T-helper 2 cell treated with Interferon-gamma antibody and Interleukin-4, amounts not matched to agents 5 μg/mL and 100 μg/mL, for 36 hours (primary cell): Measurements from ENCODE around the gene ATP13A1.
A peak's percentile ranks its signal among the peaks of the same experiment; 100 is the strongest.
"Not testable (repeated sequence)": the region's sequence is repeated elsewhere in the genome, so short reads cannot be mapped to it uniquely, and the experiment has no call there.

Source experiments
- DNase-seq: peaks from one replicate; pipeline ENCODE4 v3.0.0; 2021; ENCODE audit warnings: low spot score
- H3K27ac Mint-ChIP-seq: one replicate; pipeline ENCODE4 v1.8.0; 2021; ENCODE audit warnings: mild to moderate bottlenecking, mixed read lengths
- H3K27me3 Mint-ChIP-seq: one replicate; pipeline ENCODE4 v1.8.0; 2021; ENCODE audit warnings: low read depth, mixed read lengths
- H3K36me3 Mint-ChIP-seq: one replicate; pipeline ENCODE4 v1.8.0; 2021; ENCODE audit warnings: low read depth, mixed read lengths
- H3K4me1 Mint-ChIP-seq: one replicate; pipeline ENCODE4 v1.8.0; 2021; ENCODE audit warnings: low read depth, mixed read lengths
- H3K4me3 Mint-ChIP-seq: one replicate; pipeline ENCODE4 v1.8.0; 2022; ENCODE audit warnings: mild to moderate bottlenecking, moderate library complexity, mixed read lengths
- H3K9me3 Mint-ChIP-seq: one replicate; pipeline ENCODE4 v1.8.0; 2021; ENCODE audit warnings: mixed read lengths

ATP13A1 gene

GRCh38 chr19:19663256-19664120 is at the start of gene ATP13A1:
Gene ATP13A1 (minus strand): TSS chr19:19663676. CDS start chr19:19663666, 10 bp downstream.
- Mint-ChIP-seq H3K27me3 (no peaks in the 10 kb centered on the region), H3K4me3 (peak within 1 kb of the TSS; percentile 91), H3K27ac (peak within 1 kb of the TSS; percentile 99), H3K4me1 (peaks cover 30% of the 10 kb centered on the region), H3K9me3 (peaks cover 4% of the 10 kb centered on the region), H3K36me3 (peaks cover 37% of the 10 kb centered on the region)
- DNase-seq: peak; percentile 94

- Mint-ChIP-seq H3K4me3 (no peak overlapping the region), H3K9me3 (peaks cover 74% of the 10 kb centered on the region), H3K4me1 (no peaks in the 10 kb centered on the region), H3K36me3 (peaks cover 77% of the 10 kb centered on the region), H3K27me3 (no peaks in the 10 kb centered on the region), H3K27ac (no peak overlapping the region)
- DNase-seq: no peak
Measured at GRCh38 chr19:19711934-19712828, 48.7 kb upstream of the ATP13A1 start.

DNA sequence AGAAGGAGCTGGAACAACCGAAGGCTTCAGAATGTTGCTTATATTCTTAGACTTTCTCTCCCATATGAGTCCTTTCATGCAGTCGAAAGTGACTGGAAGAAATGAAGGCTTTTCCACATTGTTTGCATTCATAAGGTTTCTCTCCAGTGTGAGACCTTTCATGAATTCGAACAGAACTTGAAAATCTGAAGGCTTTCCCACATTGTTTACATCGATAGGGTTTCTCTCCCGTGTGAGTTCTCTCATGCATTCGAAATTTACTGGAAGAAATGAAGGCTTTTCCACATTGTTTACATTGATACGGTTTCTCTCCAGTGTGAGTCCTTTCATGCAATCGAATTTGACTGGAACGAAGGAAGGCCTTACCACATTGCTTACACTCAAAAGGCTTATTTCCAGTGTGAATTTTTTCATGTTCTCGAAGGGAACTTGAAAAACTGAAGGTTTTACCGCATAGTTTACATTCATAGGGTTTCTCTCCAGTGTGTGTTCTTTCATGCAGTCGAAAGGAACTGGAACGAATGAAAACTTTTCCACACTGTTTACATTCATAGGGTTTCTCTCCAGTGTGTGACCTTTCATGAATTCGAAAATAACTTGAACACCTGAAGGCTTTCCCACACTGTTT is 47.9 kb upstream of the ATP13A1 start:
- peaks cover 74% of the 10 kb centered on the region for H3K9me3 Mint-ChIP-seq
- H3K4me1 Mint-ChIP-seq: no peaks in the 10 kb centered on the region
- H3K4me3 Mint-ChIP-seq: no peak overlapping the region
- no peak for DNase-seq
- no peaks in the 10 kb centered on the region for H3K27me3 Mint-ChIP-seq
- H3K27ac Mint-ChIP-seq: no peak overlapping the region
- peaks cover 72% of the 10 kb centered on the region for H3K36me3 Mint-ChIP-seq

- no peak overlapping the region for H3K27ac Mint-ChIP-seq
- H3K4me3 Mint-ChIP-seq: no peak overlapping the region
- H3K36me3 Mint-ChIP-seq: peaks cover 68% of the 10 kb centered on the region
- no peaks in the 10 kb centered on the region for H3K27me3 Mint-ChIP-seq
- H3K4me1 Mint-ChIP-seq: no peaks in the 10 kb centered on the region
- DNase-seq: no peak
- peaks cover 73% of the 10 kb centered on the region for H3K9me3 Mint-ChIP-seq
Measured at GRCh38 chr19:19710506-19710905, 47.0 kb upstream of the ATP13A1 start.

GRCh38 chr19:19704836-19705235 is 41.4 kb upstream of the ATP13A1 start:
- H3K4me3 Mint-ChIP-seq: no peak overlapping the region
- no peak overlapping the region for H3K27ac Mint-ChIP-seq
- H3K36me3 Mint-ChIP-seq: peaks cover 24% of the 10 kb centered on the region
- no peaks in the 10 kb centered on the region for H3K27me3 Mint-ChIP-seq
- peaks cover 61% of the 10 kb centered on the region for H3K9me3 Mint-ChIP-seq
- no peaks in the 10 kb centered on the region for H3K4me1 Mint-ChIP-seq
- no peak for DNase-seq

DNA sequence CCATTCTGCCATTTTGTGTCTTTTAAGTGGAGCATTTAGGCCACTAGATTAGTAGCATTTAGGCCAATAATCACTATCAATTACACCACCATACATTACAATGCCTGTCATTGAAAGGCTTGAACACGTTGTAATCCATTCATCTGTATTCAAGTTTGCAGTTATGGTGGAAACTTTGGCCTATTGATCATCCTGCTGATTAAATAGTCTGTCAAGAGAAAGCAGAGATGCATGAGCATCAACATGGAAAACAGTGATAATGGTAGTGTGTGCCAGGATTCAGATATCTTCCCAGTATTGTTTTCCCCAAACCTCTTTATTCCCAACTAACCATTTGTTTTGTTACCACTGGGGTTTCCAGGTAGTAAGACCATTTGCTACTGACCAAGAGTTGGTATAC is 37.0 kb upstream of the ATP13A1 start:
- not testable (repeated sequence) for DNase-seq, H3K27me3 Mint-ChIP-seq, H3K27ac Mint-ChIP-seq, H3K36me3 Mint-ChIP-seq, H3K4me3 Mint-ChIP-seq, H3K4me1 Mint-ChIP-seq
- H3K9me3 Mint-ChIP-seq: peaks cover 41% of the 10 kb centered on the region

DNA sequence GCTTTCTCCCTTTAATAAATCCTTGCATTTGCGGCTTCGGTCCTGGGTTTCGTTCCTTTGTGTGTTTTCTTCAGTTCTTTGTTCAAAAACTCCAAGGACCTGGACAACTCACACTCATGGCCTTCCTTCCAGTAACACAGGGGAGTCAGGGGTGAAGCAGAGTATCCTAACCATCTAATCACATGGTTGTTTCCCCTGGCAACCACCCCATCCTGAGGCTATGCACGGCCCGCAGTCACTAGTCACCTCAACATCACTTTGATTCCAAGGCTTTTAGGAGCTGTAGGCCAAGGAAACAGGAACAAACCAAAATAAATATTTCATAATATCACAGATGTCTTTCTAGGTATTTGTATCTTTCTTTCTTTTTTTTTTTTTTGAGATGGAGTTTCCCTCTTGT is 34.1 kb upstream of the ATP13A1 start:
- Mint-ChIP-seq H3K9me3 (peaks cover 30% of the 10 kb centered on the region), H3K27me3 (no peaks in the 10 kb centered on the region), H3K4me3 (no peak overlapping the region), H3K4me1 (no peaks in the 10 kb centered on the region), H3K27ac (no peak overlapping the region), H3K36me3 (peaks cover 6% of the 10 kb centered on the region)
- no peak for DNase-seq

- H3K9me3 Mint-ChIP-seq: peaks cover 30% of the 10 kb centered on the region
- peaks cover 6% of the 10 kb centered on the region for H3K36me3 Mint-ChIP-seq
- H3K4me1 Mint-ChIP-seq: no peaks in the 10 kb centered on the region
Measured at GRCh38 chr19:19696386-19696785, 32.9 kb upstream of the ATP13A1 start.

DNA sequence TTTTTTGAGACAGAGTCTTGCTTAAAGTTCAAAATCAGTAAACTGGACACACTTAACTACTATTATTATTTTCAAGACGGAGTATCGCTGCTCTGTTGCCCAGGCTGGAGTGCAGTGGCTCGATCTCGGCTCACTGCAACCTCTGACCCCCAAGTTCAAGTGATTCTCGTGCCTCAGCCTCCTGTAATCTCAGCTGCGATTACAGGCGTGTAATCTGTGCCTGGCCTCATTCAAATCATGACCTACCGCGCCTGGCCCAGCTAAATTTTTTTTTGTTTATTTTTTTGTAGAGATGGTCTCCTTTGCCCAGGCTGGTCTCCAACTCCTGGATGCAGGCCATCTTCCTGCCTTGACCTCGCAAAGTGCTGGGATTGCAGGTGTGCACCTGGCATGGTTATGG is 28.2 kb upstream of the ATP13A1 start:
- peaks cover 14% of the 10 kb centered on the region for H3K9me3 Mint-ChIP-seq
- no peak for DNase-seq
- H3K27ac Mint-ChIP-seq: no peak overlapping the region
- peaks cover 16% of the 10 kb centered on the region for H3K36me3 Mint-ChIP-seq
- no peaks in the 10 kb centered on the region for H3K4me1 Mint-ChIP-seq
- no peaks in the 10 kb centered on the region for H3K27me3 Mint-ChIP-seq
- H3K4me3 Mint-ChIP-seq: no peak overlapping the region

More at GRCh38 chr19:19696386-19696785, 32.9 kb upstream of the ATP13A1 start:
- Mint-ChIP-seq H3K27ac (no peak overlapping the region), H3K4me3 (no peak overlapping the region), H3K27me3 (no peaks in the 10 kb centered on the region)
- no peak for DNase-seq

DNA sequence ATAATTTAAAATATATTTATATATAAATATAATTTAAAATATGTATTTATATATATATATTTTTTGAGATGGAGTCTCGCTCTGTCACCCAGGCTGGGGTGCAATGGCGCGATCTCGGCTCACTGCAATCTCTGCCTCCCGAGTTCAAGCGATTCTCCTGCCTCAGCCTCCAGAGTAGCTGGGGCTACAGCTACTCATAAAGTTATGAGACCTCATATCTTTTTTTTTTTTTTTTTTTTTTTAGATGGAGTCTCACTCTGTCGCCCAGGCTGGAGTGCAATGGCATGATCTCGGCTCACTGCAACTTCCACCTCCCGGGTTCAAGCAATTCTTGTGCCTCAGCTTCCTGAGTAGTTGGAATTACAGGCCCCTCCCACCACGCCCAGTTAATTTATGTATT is 25.5 kb upstream of the ATP13A1 start:
- H3K27me3 Mint-ChIP-seq, H3K4me1 Mint-ChIP-seq, H3K4me3 Mint-ChIP-seq, DNase-seq, H3K27ac Mint-ChIP-seq: not testable (repeated sequence)
- peaks cover 22% of the 10 kb centered on the region for H3K9me3 Mint-ChIP-seq
- H3K36me3 Mint-ChIP-seq: peaks cover 28% of the 10 kb centered on the region

GRCh38 chr19:19687090-19687489 is 23.6 kb upstream of the ATP13A1 start:
- H3K36me3 Mint-ChIP-seq: peaks cover 45% of the 10 kb centered on the region

DNA sequence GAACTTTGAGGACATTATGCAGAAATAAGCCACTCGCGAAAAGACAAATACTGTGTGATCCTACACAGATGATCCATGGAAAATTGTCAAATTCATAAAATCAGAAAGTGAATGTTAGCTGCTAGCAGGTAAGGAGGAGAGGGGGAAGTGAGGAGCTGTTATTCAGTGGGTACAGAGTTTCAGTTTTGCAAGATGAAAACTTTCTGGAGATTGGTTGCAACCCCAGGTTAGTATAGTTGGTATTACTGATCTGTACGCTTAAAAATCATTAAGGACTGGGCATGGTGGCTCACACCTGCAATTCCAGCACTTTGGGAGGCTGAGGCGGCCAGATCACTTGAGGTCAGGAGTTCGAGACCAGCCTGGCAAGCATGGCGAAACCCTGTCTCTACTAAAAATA is 23.1 kb upstream of the ATP13A1 start:
- H3K4me1 Mint-ChIP-seq: no peaks in the 10 kb centered on the region
- no peak for DNase-seq
- no peak overlapping the region for H3K27ac Mint-ChIP-seq
- peaks cover 49% of the 10 kb centered on the region for H3K36me3 Mint-ChIP-seq
- H3K9me3 Mint-ChIP-seq: peaks cover 33% of the 10 kb centered on the region
- no peaks in the 10 kb centered on the region for H3K27me3 Mint-ChIP-seq
- H3K4me3 Mint-ChIP-seq: no peak overlapping the region

More at GRCh38 chr19:19687090-19687489, 23.6 kb upstream of the ATP13A1 start:
- DNase-seq: no peak
- Mint-ChIP-seq H3K4me1 (no peaks in the 10 kb centered on the region), H3K9me3 (peaks cover 33% of the 10 kb centered on the region), H3K27ac (no peak overlapping the region), H3K27me3 (no peaks in the 10 kb centered on the region), H3K4me3 (no peak overlapping the region)

- not testable (repeated sequence) for H3K27ac Mint-ChIP-seq, DNase-seq, H3K4me1 Mint-ChIP-seq, H3K4me3 Mint-ChIP-seq, H3K27me3 Mint-ChIP-seq
- H3K36me3 Mint-ChIP-seq: peaks cover 53% of the 10 kb centered on the region
- peaks cover 38% of the 10 kb centered on the region for H3K9me3 Mint-ChIP-seq
Measured at GRCh38 chr19:19686119-19686518, 22.6 kb upstream of the ATP13A1 start.
